Measurements from ENCODE around the gene AP1B1.

The AP1B1 gene

DNA sequence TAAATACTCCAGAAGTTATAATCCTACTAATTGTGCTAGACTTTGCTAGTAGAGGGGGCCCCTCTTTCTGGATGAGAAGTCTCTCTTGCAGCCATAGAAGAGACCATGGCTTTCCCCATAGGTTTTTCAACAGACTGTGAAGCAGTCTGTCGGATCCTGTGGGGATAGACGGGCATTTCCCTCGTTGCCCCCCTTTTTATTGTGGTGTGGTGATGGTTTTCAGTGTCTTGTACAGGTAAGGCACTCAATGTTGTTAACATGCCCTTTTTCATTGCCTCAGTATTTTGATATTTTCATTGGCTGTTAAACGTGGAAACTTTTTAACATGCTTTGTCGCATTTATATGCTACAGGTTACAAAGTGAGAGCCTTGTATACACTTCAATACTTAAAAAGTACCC, 98.3 kb downstream of the AP1B1 start:
- peaks cover 98% of the 10 kb centered on the region for H3K36me3 ChIP-seq

DNA sequence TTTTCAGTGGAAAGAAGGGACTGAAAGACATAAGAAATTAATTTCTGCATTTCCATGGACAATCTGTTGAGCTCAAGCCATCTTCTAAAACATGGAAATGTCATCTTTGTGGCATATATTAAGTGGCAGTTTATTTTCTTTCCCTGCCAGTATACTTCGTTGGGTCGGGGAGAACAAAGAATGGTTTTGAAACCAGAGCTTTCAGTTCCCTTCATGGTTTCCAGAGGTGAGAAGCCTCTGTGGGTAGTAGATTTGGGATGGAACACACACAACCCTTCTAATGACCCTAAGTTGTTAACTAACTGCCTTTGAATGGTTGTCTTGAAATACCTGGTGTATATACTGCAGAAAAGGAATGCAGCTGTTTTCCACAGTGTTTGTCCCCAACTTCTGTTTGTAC, 99.5 kb downstream of the AP1B1 start:
- Histone ChIP-seq H4K20me1 (peaks cover 100% of the 10 kb centered on the region), H3K4me1 (no peaks in the 10 kb centered on the region)
- no peak for TF ChIP-seq Cebpa-rat (IDR thresholded peaks at IDR 0.05)

More for the DNA sequence above, 98.3 kb downstream of the AP1B1 start:
- no peaks in the 10 kb centered on the region for H3K4me1 ChIP-seq
- H3K27ac ChIP-seq: no peak overlapping the region
- peaks cover 100% of the 10 kb centered on the region for H4K20me1 ChIP-seq
- no peak overlapping the region for H3K9ac ChIP-seq
- H3K27me3 ChIP-seq: no peaks in the 10 kb centered on the region
- H3K4me2 ChIP-seq: no peak overlapping the region
- TF ChIP-seq Cebpa-rat (IDR thresholded peaks at IDR 0.05): no peak
- no peak overlapping the region for H3K4me3 ChIP-seq
- no peaks in the 10 kb centered on the region for H3K9me3 ChIP-seq

GRCh38 chr22:29284196-29284595, 104.2 kb downstream of the AP1B1 start:
- Histone ChIP-seq H3K36me3 (peaks cover 100% of the 10 kb centered on the region), H3K27ac (no peak overlapping the region), H4K20me1 (peaks cover 100% of the 10 kb centered on the region), H3K9me3 (no peaks in the 10 kb centered on the region), H3K27me3 (no peaks in the 10 kb centered on the region), H3K4me1 (no peaks in the 10 kb centered on the region), H3K4me2 (no peak overlapping the region), H3K4me3 (no peak overlapping the region), H3K9ac (no peak overlapping the region)
- TF ChIP-seq Cebpa-rat (IDR thresholded peaks at IDR 0.05): no peak

More for the DNA sequence above, 99.5 kb downstream of the AP1B1 start:
- Histone ChIP-seq H3K27me3 (no peaks in the 10 kb centered on the region), H3K4me2 (no peak overlapping the region), H3K4me3 (no peak overlapping the region), H3K9me3 (no peaks in the 10 kb centered on the region), H3K9ac (no peak overlapping the region), H3K27ac (no peak overlapping the region), H3K36me3 (peaks cover 98% of the 10 kb centered on the region)

DNA sequence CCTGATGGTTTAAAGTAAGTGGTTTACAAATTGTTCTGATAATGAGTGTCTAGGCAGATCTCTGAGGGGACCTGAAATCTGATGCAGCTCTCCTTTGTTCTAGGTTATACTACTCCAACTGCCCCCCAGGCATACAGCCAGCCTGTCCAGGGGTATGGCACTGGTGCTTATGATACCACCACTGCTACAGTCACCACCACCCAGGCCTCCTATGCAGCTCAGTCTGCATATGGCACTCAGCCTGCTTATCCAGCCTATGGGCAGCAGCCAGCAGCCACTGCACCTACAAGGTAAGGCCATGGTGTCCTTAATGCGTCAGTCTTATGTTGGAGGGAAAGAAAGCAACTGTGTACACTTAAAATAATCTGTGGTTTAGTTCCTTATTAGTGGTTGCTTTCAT, 110.4 kb downstream of the AP1B1 start:
- Histone ChIP-seq H3K4me1 (peaks cover 13% of the 10 kb centered on the region), H3K4me2 (no peak overlapping the region), H3K27ac (no peak overlapping the region), H3K36me3 (peaks cover 100% of the 10 kb centered on the region), H3K27me3 (no peaks in the 10 kb centered on the region), H3K4me3 (no peak overlapping the region), H3K9me3 (no peaks in the 10 kb centered on the region), H3K9ac (no peak overlapping the region), H4K20me1 (peaks cover 100% of the 10 kb centered on the region)
- TF ChIP-seq Cebpa-rat (IDR thresholded peaks at IDR 0.05): no peak

Data from BLaER1 (cell line).